Natural killer cell (primary cell): ENCODE data around the gene CYP3A7. TPM values are rescaled to one million over a fixed set of nuclear protein-coding genes. Genes with fewer than 3 reads are reported as not detected.
"Not testable (repeated sequence)": the region's sequence is repeated elsewhere in the genome, so short reads cannot be mapped to it uniquely, and the experiment has no call there.

Experiments used
- ATAC-seq, 3 donors: fragments of 150-1000 bp in 2 of 3; fragments of 200-7000 bp in 1 of 3; cut with Tn5 transposase; 1 replicate in 1 of 3; 2 replicates in 2 of 3; pipeline ENCODE4 v1.10.0; 2021; ENCODE audit warnings: mild to moderate bottlenecking in 2 of 3, moderate library complexity in 2 of 3
- DNase-seq, 2 donors: peaks; one replicate each; pipeline versions ENCODE4 v3.0.0 to v3.0.0-alpha.2; 2013 to 2021; ENCODE audit warnings: mixed read lengths in 1 of 2
- H3K27ac ChIP-seq: one replicate; pipeline ENCODE4 v1.5.1; 2013; ENCODE audit warnings: mild to moderate bottlenecking, low read length
- H3K27me3 ChIP-seq: one replicate; pipeline ENCODE4 v1.6.1; 2013; ENCODE audit warnings: low read length; ENCODE audit not compliant: control insufficient read depth, insufficient read depth
- H3K36me3 ChIP-seq: one replicate; pipeline ENCODE4 v1.6.1; 2013; ENCODE audit warnings: low read length; ENCODE audit not compliant: control insufficient read depth, insufficient read depth
- H3K4me1 ChIP-seq: one replicate; pipeline ENCODE4 v1.6.1; 2013; ENCODE audit warnings: low read length; ENCODE audit not compliant: control insufficient read depth, insufficient read depth
- H3K4me3 ChIP-seq: one replicate; pipeline ENCODE4 v1.5.1; 2013; ENCODE audit warnings: low read length
- H3K9me3 ChIP-seq: one replicate; pipeline ENCODE4 v1.6.1; 2013; ENCODE audit warnings: low read length; ENCODE audit not compliant: control insufficient read depth, insufficient read depth
- H3K27ac Mint-ChIP-seq, 2 donors: one replicate each; pipeline ENCODE4 v1.8.0; 2022; ENCODE audit warnings: mild to moderate bottlenecking in 2 of 2, mixed read lengths in 2 of 2, moderate library complexity in 1 of 2
- H3K27me3 Mint-ChIP-seq, 2 donors: one replicate each; pipeline ENCODE4 v1.8.0; 2022; ENCODE audit warnings: low read depth in 2 of 2, mixed read lengths in 2 of 2
- H3K36me3 Mint-ChIP-seq: one replicate; pipeline ENCODE4 v1.8.0; 2022; ENCODE audit warnings: mixed read lengths
- H3K4me1 Mint-ChIP-seq, 2 donors: one replicate each; pipeline ENCODE4 v1.8.0; 2022; ENCODE audit warnings: mixed read lengths in 2 of 2
- H3K4me3 Mint-ChIP-seq: one replicate; pipeline ENCODE4 v1.8.0; 2022; ENCODE audit warnings: mild to moderate bottlenecking, moderate library complexity, mixed read lengths
- H3K9me3 Mint-ChIP-seq, 2 donors: one replicate each; pipeline ENCODE4 v1.8.0; 2022; ENCODE audit warnings: mixed read lengths in 2 of 2
- CTCF ChIP-seq: fragments of 200-600 bp; IDR thresholded peaks from one replicate; pipeline ENCODE4 v1.8.0; 2022; ENCODE audit warnings: antibody characterized with exemption
- WGBS: methylation state at CpG from one replicate; pipeline ENCODE4 v1.1.7; 2013; ENCODE audit warnings: missing lambda C conversion rate; ENCODE audit not compliant: insufficient coverage; 5-methylcytosine and 5-hydroxymethylcytosine counted together
- intact Hi-C: fragments of 100-400 bp; cut with micrococcal nuclease; formaldehyde crosslinking; loops from one replicate; pipeline ENCODE4 v1.14.2; 2022
- total RNA-seq, 4 donors: library from RNA; stranded (reverse); fragments of 120-200 nt in 1 of 4; gene quantifications; one replicate each; pipeline versions ENCODE4 v1.2.3 to v1.2.4, GENCODE V29; 2013 to 2022

The CYP3A7 gene
- total RNA-seq, 3 donors from 2014 or later (not counting 1 experiment from before 2014, with no cell fraction given), result not detected

- H3K27me3 ChIP-seq, result no peaks in the 10 kb centered on the region
- no peaks in the 10 kb centered on the region for H3K4me1 ChIP-seq
- TF ChIP-seq CTCF, result no peak
- WGBS, result 95% methylated on average over 1 of the region's 2 CpGs
- ATAC-seq, result no peak
- Mint-ChIP-seq H3K36me3 (peaks cover 8% of the 10 kb centered on the region), H3K9me3 (peaks cover 0 to 2% of the 10 kb centered on the region in 2 donors), H3K4me3 (no peak overlapping the region), H3K27ac (no peak overlapping the region), H3K4me1 (peaks cover 0 to 5% of the 10 kb centered on the region in 2 donors), H3K27me3 (peaks cover 9 to 15% of the 10 kb centered on the region in 2 donors)
- no peak for DNase-seq
- H3K27ac ChIP-seq, result no peak overlapping the region
- H3K9me3 ChIP-seq, result no peaks in the 10 kb centered on the region
- no peak overlapping the region for H3K4me3 ChIP-seq
- intact Hi-C loops, result no loop called here
- H3K36me3 ChIP-seq, result no peaks in the 10 kb centered on the region
Observed at GRCh38 chr7:99739699-99740572, 4.9 kb upstream of the CYP3A7 start.

- WGBS, result 80% methylated on average over 1 of the region's 1 CpG
- Mint-ChIP-seq H3K4me3 (no peak overlapping the region), H3K9me3 (no peaks in the 10 kb centered on the region), H3K4me1 (peaks cover 0 to 5% of the 10 kb centered on the region in 2 donors), H3K27me3 (no peaks in the 10 kb centered on the region), H3K36me3 (no peaks in the 10 kb centered on the region), H3K27ac (no peak overlapping the region)
- H3K36me3 ChIP-seq, result no peaks in the 10 kb centered on the region
- H3K9me3 ChIP-seq, result no peaks in the 10 kb centered on the region
- no peaks in the 10 kb centered on the region for H3K4me1 ChIP-seq
- intact Hi-C loops, result no loop called here
- no peaks in the 10 kb centered on the region for H3K27me3 ChIP-seq
- H3K4me3 ChIP-seq, result no peak overlapping the region
- TF ChIP-seq CTCF, result no peak
- no peak for ATAC-seq
- no peak for DNase-seq
- H3K27ac ChIP-seq, result no peak overlapping the region
Observed at GRCh38 chr7:99737726-99738125, 2.7 kb upstream of the CYP3A7 start.

GRCh38 chr7:99736667-99737066 lies 1.7 kb upstream of the CYP3A7 start:
- H3K9me3 ChIP-seq, H3K4me1 Mint-ChIP-seq, H3K27me3 Mint-ChIP-seq, ATAC-seq, H3K36me3 ChIP-seq, H3K4me1 ChIP-seq, H3K27ac ChIP-seq, DNase-seq, H3K4me3 ChIP-seq, H3K27me3 ChIP-seq, H3K27ac Mint-ChIP-seq, H3K36me3 Mint-ChIP-seq, intact Hi-C loops, H3K4me3 Mint-ChIP-seq, H3K9me3 Mint-ChIP-seq: not testable (repeated sequence)
- WGBS, result 97% methylated on average over 4 of the region's 4 CpGs

GRCh38 chr7:99733448-99733847 lies 1.5 kb downstream of the CYP3A7 start:
- Histone ChIP-seq H3K27me3 (no peaks in the 10 kb centered on the region), H3K36me3 (no peaks in the 10 kb centered on the region), H3K4me3 (no peak overlapping the region), H3K27ac (no peak overlapping the region), H3K4me1 (no peaks in the 10 kb centered on the region), H3K9me3 (no peaks in the 10 kb centered on the region)
- Mint-ChIP-seq H3K9me3 (no peaks in the 10 kb centered on the region), H3K4me1 (no peaks in the 10 kb centered on the region), H3K4me3 (no peak overlapping the region), H3K27ac (no peak overlapping the region), H3K27me3 (no peaks in the 10 kb centered on the region), H3K36me3 (no peaks in the 10 kb centered on the region)
- intact Hi-C loops, result no loop called here
- ATAC-seq (no peak), DNase-seq (peak in 1 of 2 donors; percentile 32)
- TF ChIP-seq CTCF, result peak; percentile 42
- WGBS, result 97% methylated on average over 2 of the region's 2 CpGs
